HG03025 (cell line): ENCODE results near the gene CERS1.

Source experiments
- ATAC-seq: cut with Tn5 transposase; IDR thresholded peaks from one replicate; pipeline ENCODE4 v1.9.1; 2021; ENCODE audit warnings: mild to moderate bottlenecking, moderate library complexity; ENCODE audit not compliant: unreplicated experiment, low FRiP score

The CERS1 gene

DNA sequence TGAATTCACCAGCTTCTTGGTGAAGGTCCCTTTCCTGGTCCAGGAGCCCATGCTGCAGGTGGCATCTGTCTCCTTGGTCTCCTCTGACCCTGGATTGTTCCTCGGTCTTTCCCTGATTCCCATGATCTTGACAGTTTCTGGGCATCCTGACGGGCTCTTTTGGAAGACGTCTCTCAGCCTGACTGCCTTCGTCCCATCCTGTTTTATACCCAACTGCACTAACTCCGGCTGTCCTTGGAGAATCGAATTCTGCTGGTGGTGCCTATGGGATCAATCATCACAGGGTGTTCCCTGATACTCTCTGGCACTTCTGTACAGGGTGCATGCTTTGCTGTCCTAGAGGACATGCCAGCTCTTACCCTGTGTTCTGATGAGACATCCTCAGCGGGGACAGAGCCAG is 19.1 kb downstream of the CERS1 start:
- no peak for ATAC-seq

DNA sequence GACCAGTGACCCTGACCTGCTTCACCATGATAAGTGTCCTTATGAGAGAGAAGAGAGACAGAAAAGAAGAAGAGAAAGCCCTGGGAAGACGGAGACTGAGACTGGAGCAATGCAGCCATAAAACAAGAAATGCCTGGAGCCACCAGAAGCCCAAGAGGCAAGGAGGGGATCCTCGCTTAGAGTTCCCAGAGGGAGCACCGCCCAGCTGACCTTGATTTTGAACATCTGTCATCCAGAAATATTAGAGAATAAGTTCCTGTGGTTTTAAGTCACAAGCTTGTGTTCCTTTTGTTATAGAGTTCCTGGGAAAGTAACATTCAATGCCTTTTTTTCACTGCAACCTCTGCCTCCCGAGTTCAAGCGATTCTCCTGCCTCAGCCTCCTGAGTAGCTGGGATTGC is 20.2 kb downstream of the CERS1 start:
- no peak for ATAC-seq

DNA sequence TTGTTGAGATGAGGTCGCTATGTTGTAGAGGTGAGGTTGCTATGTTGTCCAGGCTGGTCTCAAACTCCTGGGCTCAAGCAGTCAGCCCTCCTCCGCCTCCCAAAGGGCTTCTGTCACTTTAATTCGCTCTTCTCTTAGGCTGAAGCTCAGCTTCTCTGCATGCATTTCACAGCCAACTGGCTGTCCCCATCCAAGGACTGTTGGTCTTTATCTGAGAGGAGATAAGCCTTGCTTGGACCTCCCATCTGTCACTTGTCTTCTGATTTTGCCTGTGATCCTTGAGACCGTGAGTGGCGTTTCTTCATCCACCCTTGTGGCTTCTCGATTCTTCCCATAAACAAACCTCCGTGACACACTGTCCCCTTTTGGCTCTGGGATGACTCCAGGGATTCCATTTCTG is 24.4 kb downstream of the CERS1 start:
- no peak for ATAC-seq

DNA sequence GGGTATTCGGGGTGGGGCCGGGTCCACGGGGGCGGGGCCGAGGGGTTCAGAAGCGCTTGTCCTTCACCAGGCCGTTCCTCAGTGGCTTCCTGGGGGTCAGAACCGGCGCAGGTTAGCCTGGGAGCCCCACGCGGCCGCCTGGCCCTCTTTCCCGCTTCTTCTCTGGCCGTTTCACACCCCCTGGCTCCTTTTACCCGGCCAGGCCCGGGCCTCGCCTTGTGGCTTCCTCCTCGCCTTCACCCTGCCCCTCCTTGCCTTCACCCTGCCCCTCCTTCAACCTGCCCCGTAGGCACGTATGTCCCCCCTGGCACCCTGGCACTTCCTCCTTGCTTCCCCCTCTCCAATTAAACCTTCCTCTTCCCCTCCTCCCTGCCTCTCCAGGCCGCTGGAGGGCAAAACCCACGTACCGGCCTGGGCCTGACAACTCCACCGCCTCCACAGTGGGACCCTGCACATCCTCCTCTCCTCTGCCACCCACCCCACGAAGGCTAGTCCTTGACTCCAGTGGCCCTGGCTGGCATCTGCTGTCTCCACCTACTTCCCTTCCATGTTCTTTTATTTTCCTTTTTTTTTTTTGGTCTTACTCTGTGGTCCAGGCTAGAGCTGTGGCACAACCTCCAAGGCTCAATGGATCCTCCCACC is 25.3 kb downstream of the CERS1 start:
- no peak for ATAC-seq

DNA sequence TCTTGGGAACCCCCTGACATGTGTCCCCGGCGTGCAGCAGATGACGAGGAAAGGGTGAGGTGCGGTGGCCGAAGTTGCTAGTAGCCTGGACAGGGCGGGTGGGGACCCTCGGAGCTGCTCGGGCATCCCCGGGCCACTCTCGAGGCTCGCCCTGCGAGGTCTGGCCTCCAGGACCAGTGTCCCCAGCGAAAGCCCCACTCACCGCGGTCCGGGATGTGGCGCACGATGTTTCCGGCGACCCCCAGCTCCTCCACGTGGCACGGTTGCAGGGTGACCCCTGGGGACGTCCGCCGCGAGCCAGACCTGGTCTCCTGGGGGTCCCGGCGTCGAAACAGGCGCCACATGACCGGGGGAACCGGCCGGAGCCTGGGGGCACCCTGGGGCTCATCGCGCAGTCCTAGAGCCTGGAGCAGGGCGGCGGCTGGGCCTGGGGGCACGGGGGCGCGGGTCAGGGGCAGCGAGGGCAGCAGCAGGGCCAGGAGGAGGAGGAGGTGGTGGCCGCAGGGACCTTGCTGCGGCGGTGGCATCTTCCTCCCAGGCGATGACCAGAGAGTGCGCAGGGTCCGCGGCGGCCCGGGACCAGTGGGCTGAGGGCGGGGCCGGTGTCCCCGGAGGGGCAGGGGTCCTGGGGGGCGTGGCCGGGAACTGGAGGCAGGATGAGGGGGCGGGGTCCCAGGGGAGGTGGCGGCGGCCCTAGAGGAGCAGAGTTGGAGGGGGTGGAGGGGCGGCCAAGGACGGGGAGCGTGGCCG is 26.0 kb downstream of the CERS1 start:
- no peak for ATAC-seq

DNA sequence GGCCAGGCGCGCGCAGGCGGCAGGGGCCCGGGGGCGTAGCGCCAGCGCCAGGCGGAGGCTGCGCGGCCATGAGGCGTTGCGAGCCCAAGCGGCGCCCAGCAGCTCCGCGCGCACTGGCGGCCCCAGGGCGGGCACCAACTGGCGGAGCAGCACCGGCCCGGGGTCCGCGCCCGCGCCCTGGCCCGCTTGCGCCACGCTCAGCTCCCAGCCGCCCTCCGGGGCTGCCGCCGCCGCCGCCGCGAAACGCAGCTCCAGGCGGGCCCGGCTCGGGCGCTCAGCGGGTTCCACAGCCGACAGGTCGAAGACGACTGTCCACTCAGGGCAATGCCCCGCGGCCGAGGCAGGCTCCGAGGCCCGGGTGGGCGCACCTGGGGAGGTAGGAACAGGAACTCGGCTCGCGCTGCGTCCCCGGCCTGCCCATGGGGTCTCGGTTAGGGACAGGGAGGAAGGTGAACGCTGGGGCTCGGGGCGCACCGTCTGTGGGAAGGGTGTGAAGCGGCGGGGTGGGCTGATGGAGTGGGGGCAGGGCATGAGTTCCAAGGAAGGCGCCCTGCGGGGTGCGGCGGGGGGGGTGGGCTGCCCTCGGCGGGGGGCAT is 26.8 kb downstream of the CERS1 start:
- no peak for ATAC-seq

DNA sequence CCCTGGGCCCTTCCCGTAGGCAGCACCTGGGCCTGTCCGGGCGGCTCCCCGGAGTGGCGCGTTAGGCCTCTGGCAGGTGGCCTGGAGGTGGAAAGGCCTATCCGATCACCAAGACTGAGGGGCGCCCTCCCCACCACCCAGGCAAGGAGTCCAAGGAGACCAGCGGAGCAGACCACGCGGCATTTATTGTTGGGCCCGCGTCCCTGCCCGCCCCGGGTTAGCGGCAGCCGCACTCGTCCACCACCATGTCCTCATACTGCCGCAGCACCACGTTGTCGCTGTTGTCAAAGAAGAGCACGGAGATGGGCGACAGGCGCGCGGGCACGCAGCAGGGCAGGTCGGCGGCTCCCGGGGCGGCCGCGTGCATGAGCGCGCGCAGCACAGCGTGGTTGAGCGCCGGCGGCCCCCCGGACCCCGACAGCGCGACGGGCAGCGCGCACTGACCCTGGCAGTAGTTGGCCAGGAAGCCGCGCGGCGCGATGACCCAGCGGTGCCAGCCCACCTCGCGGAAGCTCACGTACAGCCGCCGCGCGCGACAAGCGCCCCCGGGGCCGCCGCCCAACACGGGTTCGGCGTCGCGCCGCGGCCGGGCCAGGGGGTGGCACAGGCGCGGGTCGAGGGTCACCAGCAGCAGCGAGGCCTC is 27.5 kb downstream of the CERS1 start:
- ATAC-seq, result no peak

DNA sequence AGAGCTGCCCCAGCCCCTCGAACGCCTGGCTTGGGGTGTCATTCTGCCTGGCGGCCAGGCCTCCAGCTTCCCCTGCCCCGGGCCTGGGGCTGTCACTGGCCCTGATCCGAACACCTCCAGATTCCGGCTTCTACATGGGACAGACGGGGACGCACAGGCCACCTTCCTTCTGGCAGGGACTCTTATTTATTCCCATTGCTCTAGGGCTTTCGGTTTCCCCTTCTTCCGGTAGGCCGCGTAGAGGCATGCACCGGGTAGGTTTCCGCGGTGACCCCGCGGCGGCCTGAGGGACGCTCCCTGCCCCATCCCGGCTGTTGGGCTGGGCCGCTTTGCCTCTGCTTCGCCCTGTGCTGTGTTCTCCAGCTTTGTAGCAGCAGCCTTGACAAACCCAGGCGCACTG is 28.2 kb downstream of the CERS1 start:
- ATAC-seq, result no peak

DNA sequence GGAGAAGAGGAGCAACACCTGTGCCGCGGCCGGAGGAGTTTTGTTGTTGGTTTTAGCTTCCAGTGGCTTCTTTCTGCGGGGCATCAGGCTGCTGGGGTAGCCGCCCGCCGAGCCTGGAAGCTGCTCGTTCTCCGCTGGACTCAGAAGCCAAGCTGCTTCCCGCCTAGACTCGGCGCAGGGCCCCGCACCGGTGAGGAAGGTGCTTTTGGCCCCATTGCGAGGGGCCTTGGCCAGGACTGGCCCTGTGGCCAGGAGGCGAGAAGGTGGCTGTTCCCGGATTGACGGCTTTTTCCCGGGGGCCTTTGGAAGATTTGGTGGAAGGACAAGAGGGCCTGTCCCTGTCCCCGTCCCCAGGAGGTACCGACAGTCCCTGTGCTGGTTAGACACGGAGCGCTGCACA is 28.8 kb downstream of the CERS1 start:
- no peak for ATAC-seq

DNA sequence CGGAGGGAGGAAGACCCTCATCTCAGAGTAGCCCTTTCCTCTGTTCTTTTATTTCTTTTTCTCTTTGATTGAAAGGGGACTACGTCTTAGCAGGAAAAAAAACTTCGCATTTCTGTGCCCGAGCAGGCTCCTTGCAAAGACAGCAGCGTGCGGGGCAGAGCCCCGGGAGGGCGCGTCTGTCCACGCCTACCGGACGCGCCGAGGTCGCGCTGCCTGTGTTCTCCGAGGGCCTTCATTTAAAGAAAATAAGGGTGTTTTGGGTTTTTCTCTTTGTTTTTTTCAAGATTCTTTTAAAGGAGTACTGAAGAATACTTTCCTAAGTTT is 29.2 kb downstream of the CERS1 start:
- ATAC-seq, result no peak

DNA sequence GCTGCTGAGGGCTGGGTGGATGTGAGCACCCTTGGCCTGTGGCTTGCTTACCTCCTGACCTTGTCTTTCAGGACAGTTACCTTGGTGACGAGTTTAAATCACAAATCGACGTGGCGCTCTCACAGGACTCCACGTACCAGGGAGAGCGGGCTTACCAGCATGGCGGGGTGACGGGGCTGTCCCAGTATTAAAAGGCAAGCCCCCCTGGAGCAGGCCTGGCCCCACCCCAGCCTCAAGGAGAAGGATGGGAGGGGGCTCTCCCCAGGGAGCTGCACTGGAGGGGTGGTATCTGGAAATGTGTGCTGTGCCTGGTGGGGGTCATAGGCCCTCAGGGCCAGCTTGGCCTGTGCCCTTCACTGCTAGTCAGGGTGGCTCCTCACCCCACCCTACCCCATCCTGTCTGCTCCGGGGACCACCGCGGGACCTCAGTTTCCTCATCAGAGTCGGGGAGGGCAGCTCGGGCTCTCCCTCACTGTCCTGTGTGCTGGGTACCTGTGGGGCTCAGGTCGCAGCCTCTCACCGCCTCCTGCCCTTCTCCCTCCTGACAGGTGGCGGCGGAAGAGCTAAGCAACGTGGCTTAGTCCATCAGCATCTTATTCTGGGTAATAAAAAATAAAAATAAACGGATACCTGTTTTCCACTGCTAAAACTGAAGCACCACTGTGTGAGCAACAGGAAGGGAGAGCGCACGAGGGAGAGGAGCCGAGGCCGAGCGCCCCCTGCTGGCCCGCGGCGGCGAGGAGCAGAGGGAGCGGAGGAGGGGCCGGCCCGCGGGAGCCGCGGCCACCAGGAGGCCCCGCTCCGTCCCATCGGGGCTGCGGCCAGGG is 29.8 kb downstream of the CERS1 start:
- no peak for ATAC-seq

DNA sequence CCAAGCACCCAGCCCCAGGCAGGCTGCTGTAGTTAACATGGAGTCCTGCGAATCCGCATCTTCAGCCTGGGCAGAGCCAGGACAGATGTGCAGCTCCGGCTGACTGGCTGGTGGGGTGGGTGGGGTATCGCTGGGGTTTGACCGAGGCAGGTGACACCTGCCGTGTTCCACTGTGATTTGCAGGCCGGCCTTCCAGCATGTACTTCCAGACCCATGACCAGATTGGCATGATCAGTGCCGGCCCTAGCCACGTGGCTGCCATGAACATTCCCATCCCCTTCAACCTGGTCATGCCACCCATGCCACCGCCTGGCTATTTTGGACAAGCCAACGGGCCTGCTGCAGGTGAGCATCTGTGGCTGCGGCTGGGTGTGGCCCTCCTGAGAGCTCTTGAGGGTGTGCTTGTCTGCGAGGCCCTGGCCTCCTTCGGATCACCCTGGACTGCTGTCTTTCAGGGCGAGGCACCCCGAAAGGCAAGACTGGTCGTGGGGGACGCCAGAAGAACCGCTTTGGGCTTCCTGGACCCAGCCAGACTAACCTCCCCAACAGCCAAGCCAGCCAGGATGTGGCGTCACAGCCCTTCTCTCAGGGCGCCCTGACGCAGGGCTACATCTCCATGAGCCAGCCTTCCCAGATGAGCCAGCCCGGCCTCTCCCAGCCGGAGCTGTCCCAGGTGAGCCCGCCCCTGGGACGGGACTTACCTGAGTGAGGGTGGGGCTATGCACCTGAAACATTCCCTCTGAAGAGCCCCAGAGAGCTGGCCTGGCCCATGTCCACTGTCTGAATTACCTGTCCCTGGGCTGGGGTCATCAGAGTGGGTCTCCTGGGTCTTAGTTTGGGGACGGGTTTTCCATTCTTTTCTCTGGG is 30.6 kb downstream of the CERS1 start:
- ATAC-seq, result no peak

DNA sequence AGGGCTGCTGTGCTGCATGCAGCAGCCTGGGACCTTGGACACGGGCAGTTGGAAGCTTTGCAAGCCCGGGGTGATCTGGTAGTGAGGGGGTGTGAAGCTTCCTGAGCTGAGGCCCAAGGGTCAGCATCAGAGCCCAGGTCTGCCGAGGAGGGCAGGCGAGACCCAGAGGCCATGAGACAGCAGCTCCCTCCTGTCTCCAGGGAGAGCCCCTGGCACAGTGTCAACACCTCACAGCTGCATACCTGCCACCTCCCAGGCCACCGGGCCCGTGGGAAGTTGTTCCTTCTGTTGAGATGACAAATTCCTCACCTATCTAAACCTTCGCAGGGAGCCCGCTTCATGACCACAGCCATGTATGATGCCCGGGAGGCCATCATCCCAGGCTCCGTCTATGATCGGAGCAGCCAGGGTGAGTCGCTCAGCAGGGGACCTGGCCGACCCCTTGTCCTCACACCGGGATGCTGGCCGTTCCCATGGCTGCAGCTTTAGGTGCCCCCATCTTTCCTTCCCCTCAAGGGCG is 32.1 kb downstream of the CERS1 start:
- no peak for ATAC-seq

DNA sequence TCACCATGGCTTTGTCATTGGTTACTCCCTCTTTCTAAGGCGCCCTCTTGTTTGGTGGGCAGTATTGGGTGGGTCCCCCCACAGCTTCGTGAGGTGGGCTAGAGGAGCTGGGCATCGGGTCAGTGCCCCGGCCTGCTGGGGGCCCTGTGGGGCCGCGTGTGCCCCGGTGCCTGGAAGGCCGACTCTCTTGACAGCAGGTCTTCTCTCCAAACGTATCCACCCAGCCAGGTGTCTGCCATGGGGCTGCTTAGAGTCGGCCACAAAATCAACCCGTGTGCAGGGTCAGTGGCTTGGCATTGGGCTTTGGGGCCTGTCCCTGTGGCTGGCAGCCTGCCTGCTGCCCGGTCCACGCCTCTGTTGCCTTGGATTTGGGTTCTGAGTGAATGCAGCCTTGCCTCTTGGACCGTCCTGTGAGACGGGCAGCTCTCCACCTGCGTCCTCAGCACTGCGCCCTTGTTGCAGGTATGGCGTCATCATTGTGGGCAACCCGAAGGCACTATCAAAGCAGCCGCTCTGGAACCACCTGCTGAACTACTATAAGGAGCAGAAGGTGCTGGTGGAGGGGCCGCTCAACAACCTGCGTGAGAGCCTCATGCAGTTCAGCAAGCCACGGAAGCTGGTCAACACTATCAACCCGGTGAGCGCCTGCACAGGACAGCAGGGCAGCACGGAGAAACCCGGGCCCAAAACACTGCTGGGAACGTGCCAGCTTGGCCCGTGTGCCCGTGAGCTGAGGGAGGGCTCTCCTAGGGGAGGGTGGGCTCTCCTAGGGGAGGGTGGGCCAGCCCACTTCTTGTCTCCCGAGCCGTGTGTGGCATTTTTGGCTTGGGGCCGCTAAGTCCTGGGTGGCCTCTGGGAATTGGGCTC is 32.7 kb downstream of the CERS1 start:
- no peak for ATAC-seq

DNA sequence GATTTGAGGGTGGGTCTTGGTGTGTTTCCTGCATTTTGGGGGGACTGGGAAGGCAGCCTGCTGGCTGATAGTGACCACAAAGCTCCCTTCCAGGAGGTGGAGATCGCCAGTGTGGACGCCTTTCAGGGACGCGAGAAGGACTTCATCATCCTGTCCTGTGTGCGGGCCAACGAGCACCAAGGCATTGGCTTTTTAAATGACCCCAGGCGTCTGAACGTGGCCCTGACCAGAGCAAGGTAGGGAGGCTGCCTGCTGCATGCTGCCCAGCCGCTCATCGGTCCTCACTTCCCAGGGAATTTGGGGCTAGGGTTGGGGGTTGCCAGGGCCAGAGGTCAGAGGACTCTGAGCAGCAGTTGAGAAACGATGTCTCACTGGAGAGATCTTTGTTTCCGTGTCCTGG is 34.0 kb downstream of the CERS1 start:
- no peak for ATAC-seq

DNA sequence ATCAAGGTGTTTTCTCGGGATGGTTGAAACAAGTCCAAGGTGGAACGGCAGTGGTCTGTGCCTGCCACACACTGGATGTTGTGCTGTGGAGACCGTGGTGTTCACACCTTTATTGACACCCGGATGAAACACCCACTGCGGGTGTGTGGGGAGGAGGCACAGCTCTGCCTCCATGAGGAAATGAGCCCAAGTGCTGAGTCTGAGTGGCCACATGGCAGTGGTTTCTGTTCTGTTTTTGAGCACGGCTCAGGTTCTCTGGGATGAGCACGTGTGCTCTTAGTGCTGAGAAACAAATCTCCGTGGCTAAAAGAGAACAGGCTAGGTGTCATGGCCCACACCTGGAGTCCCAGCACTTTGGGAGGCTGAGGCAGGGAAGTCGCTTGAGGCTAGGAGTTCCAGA is 34.7 kb downstream of the CERS1 start:
- ATAC-seq, result no peak

DNA sequence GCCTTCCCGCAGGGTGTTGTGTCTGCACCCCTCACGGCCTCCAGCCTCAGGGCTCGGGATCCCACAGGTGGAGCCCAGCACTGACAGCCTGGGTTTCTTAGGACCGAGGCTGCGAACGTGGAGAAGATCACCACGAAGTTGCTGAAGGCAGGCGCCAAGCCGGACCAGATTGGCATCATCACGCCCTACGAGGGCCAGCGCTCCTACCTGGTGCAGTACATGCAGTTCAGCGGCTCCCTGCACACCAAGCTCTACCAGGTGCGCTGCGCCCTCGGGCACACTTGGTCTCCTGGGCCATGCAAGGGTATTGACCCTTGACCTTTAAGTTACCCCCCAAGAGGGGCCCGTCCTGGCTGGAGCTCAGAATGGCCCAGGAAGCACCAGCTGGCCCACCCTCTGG is 35.2 kb downstream of the CERS1 start:
- no peak for ATAC-seq

DNA sequence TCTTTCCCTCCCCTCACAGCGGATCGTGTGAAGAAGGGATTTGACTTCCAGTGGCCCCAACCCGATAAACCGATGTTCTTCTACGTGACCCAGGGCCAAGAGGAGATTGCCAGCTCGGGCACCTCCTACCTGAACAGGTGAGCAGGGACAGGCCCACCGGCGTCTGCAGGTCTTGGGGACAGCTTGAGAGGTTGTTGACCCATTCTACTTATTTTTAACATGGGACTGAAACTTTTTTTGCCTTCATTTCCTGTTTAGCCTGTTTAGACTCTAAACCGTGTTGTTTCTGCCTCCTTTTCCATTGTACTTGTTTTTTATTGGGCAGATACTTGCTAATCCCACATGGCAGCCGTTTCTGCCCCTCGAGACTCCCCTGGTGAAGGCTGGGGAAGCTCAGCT is 35.7 kb downstream of the CERS1 start:
- no peak for ATAC-seq
